Stimulated activated CD4-positive, alpha-beta T cell treated with anti-CD3 and anti-CD28 coated beads, TNF-alpha, amount 100 ng/mL, for 1 hour (primary cell): ENCODE results near the gene SEC22C.
"Not testable (repeated sequence)": the region's sequence is repeated elsewhere in the genome, so short reads cannot be mapped to it uniquely, and the experiment has no call there.

Experiments used
- DNase-seq, 3 donors: peaks; one replicate each; pipeline ENCODE4 v3.0.0-alpha.2; 2020; ENCODE audit warnings: low read depth in 3 of 3, low spot score in 1 of 3

SEC22C gene

DNA sequence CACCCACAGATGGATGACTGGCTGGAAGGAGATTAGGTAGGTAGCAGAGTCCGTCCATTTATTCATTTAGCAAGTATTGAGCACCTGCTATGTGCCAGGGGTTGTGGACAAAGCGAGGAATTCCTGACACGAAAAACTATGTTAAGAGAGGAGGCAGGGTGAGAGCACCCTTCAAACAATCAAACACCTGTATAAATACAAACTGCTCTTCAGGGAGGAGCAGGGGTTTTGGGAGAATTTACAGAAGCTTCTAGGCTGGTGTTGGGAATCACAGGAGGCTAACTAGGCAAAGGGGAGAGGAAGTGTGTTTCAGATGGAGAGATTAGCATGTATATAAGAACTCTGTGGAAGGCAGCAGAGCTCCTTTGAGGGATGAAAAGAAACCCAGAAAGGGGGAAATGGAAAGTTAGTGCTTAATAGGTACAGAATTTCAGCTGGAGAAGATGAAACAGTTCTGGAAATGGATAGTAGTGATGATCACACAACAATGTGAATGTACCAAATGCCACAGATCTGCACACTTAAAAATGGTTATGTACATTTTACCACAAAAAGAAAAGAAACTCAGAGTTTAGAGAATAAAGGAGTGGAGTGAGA lies 805 bp upstream of the SEC22C start:
- DNase-seq, result no peak

GRCh38 chr3:42581400-42581708 lies 413 bp downstream of the SEC22C start:
- no peak for DNase-seq

DNA sequence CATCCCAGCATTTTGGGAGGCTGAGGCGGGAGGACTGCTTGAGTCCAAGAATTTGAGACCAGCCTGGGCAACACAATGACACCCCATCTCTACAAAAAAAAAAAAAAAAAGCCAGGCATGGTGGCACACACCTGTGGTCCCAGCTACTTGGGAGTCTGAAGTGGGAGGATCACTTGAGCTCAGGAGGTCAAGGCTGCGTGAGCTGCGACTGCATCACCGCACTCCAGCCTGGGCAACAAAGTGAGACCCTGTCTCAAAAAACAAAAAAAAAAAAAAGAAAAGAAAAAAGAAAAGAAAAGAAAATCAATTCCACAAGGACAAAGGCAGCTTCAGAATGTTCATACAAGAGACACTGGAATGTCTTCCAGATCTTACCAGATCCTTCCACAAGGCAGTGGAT lies 2.4 kb downstream of the SEC22C start:
- not testable (repeated sequence) for DNase-seq

- no peak for DNase-seq
Measured at GRCh38 chr3:42578054-42578453, 3.7 kb downstream of the SEC22C start.

DNA sequence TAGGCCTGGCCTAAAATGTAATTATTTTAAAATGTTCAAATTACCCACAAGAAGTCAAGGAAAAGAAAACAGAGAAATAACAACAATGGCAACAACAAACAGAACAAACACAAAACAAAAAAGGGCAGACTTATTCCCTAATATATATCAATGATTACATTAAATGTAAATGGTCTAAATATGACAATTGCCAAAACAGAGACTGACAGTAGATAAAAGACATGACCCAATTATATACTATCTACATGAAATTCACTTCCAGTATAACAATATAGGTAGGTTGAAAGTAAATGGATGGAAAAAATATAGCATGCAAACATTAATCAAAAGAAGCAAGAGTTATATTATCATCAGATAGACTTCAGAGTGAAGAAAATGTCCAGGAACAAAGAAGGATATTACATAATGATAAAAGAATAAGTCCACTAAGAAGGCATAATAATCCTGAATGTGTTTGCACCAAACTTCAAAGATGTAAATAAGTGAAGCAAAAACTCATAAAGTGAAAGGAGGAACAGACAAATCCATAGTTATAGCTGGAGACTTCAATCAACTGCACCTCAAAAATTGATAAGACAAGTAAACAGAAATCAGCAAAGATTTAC lies 6.5 kb downstream of the SEC22C start:
- no peak for DNase-seq

GRCh38 chr3:42572278-42572677 lies 9.5 kb downstream of the SEC22C start:
- DNase-seq, result no peak

GRCh38 chr3:42569593-42570142 lies 12.1 kb downstream of the SEC22C start:
- DNase-seq, result no peak

- no peak for DNase-seq
Measured at GRCh38 chr3:42562047-42562907, 19.5 kb downstream of the SEC22C start.

DNA sequence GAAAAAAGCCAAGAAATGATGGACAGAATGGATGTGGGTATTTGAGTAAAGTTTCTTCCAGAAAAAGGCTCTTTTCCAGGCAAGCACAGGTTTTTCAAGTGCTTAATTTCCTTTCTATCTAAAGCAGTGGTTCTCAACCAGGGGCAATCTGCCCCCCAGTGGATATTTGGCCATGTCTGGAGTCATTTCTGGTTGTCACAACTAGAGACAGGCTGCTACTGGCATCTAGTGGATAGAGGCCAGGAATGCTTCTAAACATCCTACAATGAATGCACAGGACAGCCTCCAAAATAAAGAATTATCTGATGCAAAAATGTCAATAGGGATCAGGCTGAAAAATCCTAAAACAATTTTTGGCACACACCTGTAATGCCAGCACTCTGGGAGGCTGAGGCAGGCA lies 23.9 kb downstream of the SEC22C start:
- no peak for DNase-seq

- DNase-seq, result not testable (repeated sequence)
Measured at GRCh38 chr3:42556817-42557216, 24.9 kb downstream of the SEC22C start.

DNA sequence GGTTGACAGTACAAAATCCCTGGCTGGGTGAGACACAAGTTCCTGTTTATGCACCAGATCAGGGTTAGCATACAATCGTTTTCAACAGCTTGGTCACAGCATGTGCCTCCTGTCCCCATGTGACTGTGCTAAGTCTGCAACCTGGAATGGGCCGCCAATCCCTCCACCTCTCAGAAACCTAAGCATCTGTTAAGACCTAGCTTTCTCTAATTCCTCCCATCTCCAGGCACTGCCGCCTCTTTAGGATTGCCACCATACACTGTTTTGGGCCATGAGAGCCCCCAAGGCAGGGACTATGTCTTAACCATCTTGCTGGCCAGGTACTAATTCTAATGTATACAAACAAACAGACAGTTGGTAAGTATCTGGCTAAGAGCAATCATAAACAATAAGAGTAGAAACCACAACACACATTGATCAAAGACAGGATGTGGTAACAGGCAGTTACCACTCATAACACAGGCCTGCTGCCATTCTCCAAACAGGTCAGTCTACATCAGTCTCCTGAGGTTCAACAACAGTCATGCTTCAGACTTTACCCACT lies 25.6 kb downstream of the SEC22C start:
- peak in 1 of 3 donors; percentile 11 for DNase-seq

DNA sequence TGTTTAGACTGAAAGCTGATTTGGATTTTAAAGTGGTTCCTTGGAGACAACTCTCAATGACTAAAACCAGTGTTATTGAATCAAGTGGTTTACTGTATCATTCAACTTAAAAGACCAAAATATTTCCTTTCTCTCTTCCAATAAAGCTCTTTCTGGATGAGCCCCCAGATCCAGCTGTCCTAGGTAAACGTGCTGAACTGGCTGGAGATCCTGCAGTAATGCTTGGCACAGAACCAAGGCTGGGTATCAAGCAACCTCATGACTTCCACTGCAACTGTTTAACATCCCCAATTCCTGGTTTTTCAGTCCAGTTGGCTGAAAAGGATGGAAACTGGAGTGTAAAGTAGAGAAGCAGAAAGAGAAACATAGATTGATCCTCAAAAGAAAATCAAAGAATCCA lies 28.9 kb downstream of the SEC22C start:
- DNase-seq, result no peak

GRCh38 chr3:42550250-42550649 lies 31.5 kb downstream of the SEC22C start:
- no peak for DNase-seq

- DNase-seq, result no peak
Measured at GRCh38 chr3:42549131-42549530, 32.6 kb downstream of the SEC22C start.

DNA sequence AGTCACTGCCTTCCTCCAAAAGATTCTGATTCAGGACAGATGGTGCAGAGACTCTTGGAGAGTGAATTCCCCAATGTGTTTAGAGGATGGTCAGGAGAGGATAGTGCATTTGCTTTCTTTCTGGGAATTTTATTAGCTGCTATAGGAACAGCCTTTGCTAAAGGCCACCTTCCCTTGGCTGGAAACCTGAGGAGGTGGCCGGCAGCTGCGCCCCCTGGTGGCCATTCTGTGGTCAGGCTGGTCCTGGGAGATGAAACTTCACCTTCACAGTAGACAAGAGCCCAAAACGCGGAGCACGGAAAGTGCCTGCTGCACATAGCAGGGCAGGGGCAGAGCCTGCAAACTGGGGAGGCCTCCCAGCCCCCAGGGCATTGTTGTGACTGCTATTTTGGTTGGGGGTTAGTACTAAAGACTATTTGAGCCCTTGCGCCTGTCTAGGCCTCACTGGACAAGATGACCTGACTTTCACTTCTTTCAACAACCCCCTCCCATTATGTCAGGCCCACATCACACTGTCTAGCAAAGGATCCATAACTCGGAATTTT lies 34.3 kb downstream of the SEC22C start:
- peak in 2 of 3 donors; percentile 48 to 60 for DNase-seq

GRCh38 chr3:42546691-42547213 lies 35.0 kb downstream of the SEC22C start:
- DNase-seq, result no peak

- DNase-seq, result no peak
Measured at GRCh38 chr3:42545284-42545900, 36.4 kb downstream of the SEC22C start.

DNA sequence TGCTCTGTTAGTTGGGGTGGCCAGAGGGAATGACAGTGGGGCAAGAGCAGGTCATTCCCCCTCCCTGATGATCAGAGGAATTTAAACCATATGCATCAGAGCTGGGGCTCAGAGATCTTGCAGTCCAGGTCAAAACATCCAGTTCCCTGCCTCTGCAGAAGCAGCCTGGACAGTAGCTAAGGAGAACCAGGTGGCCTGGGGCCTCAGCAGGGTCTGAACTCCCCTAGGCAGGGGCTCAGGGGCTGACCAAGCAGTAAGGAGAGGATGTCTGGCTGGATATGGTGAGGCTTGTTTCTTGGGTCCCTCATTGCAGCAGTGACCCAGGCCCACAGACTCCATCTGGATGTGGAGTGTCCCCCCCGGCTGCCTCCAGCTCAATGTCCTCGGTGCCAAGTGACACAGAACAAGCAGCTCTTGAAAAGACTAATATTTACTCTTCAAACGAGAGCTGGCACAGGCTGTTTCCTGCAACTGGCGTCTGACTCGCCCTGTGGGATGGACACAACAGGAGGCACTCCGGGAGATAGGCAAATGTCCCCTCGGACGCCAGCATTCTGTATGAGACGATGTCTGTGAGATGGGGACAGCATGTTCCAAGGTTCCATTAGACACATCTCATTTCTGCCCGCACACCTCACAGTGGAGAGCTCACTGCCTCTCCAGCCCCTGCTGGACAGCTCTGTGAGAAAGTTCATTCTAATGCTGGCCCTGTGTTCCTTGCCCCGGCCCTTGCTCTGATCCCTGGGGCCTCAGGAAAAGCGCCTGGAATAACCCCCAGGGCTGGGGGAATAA lies 37.1 kb downstream of the SEC22C start:
- DNase-seq, result no peak

DNA sequence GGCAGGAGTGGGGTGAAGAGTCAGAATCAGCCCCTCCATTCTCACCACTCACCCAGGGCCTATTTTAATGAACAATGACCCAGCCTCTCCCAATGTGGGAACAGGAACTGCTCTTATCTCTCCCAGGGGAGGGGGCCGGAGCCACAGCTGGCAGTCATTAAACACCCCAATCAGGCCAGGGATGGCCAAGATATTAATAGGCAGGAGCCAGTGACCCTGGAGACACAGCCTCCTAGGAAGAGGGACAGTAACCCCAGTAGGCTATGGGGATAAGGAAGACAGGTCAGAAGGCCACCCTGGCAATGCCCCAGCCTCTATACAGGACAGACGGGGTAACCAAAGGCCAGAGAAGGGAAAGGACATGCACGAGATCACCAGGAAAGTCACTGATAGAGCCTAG lies 40.7 kb downstream of the SEC22C start:
- no peak for DNase-seq
